Keratinocyte (primary cell): ENCODE results near the gene UBQLN1. TPM values are rescaled to one million over a fixed set of nuclear protein-coding genes. Genes with fewer than 3 reads are reported as not detected.

Experiments
- DNase-seq: peaks from one replicate; pipeline ENCODE4 v3.0.0-alpha.2; 2011; ENCODE audit warnings: low read depth, missing footprints, low spot score
- FAIRE-seq: peaks from 2 replicates; lab custom pipeline; 2011; peaks lifted over from hg19 to GRCh38; lab: Jason Lieb, UNC
- H2AFZ ChIP-seq: 2 replicates; pipeline ENCODE4 v1.6.0; 2012; ENCODE audit warnings: low read length, control low read depth, inconsistent platforms; ENCODE audit not compliant: control insufficient read depth
- H3K27ac ChIP-seq: 2 replicates; pipeline ENCODE4 v1.5.1; 2011; ENCODE audit warnings: low read length; ENCODE audit not compliant: control insufficient read depth, insufficient read depth
- H3K27me3 ChIP-seq: 3 replicates; pipeline ENCODE4 v1.6.0; 2011; ENCODE audit warnings: low read length; ENCODE audit not compliant: control insufficient read depth, insufficient read depth; ENCODE audit errors: extremely low read depth
- H3K36me3 ChIP-seq, 2 experiments: 2 replicates in 1 of 2; 3 replicates in 1 of 2; pipeline ENCODE4 v1.5.1; 2011; ENCODE audit warnings: low read length in 2 of 2, mild to moderate bottlenecking in 1 of 2; ENCODE audit not compliant: control insufficient read depth in 2 of 2, insufficient read depth in 2 of 2; ENCODE audit errors: extremely low read depth in 1 of 2
- H3K4me1 ChIP-seq: 3 replicates; pipeline ENCODE4 v1.5.1; 2011; ENCODE audit warnings: low read length; ENCODE audit not compliant: control insufficient read depth, insufficient read depth; ENCODE audit errors: extremely low read depth
- H3K4me2 ChIP-seq: 3 replicates; pipeline ENCODE4 v1.6.0; 2011; ENCODE audit warnings: low read depth, low read length; ENCODE audit not compliant: control insufficient read depth, insufficient read depth; ENCODE audit errors: extremely low read depth
- H3K4me3 ChIP-seq, 3 experiments: fragments of 200-600 bp in 1 of 3; sonication (generic) in 1 of 3; 2 replicates in 2 of 3; 3 replicates in 1 of 3; pipeline ENCODE4 v1.5.1; 2011 to 2016; ENCODE audit warnings: low read length in 3 of 3, mild to moderate bottlenecking in 3 of 3, control low read depth in 2 of 3, inconsistent platforms in 1 of 3, low read depth in 1 of 3, mixed read lengths in 1 of 3, mixed run types in 1 of 3, moderate library complexity in 1 of 3; ENCODE audit not compliant: control insufficient read depth in 2 of 3, insufficient read depth in 2 of 3; ENCODE audit errors: extremely low read depth in 1 of 3
- H3K79me2 ChIP-seq: 2 replicates; pipeline ENCODE4 v1.6.0; 2012; ENCODE audit warnings: low read length; ENCODE audit not compliant: control insufficient read depth, insufficient read depth
- H3K9ac ChIP-seq: 3 replicates; pipeline ENCODE4 v1.6.0; 2011; ENCODE audit warnings: low read length; ENCODE audit not compliant: control insufficient read depth, insufficient read depth; ENCODE audit errors: extremely low read depth
- H3K9me1 ChIP-seq: 3 replicates; pipeline ENCODE4 v1.6.0; 2011; ENCODE audit warnings: low read length; ENCODE audit not compliant: control insufficient read depth, insufficient read depth; ENCODE audit errors: extremely low read depth
- H3K9me3 ChIP-seq: 2 replicates; pipeline ENCODE4 v1.5.1; 2012; ENCODE audit warnings: low read depth, low read length; ENCODE audit not compliant: control insufficient read depth
- H4K20me1 ChIP-seq: 3 replicates; pipeline ENCODE4 v1.6.0; 2011; ENCODE audit warnings: low read length; ENCODE audit not compliant: control insufficient read depth, insufficient read depth; ENCODE audit errors: extremely low read depth
- EZH2 ChIP-seq: IDR thresholded peaks from one replicate; pipeline ENCODE4 v1.6.1; 2012; ENCODE audit warnings: inconsistent platforms, mild to moderate bottlenecking, low read length, moderate library complexity
- dilution Hi-C: fragments of 300-500 bp; cut with MboI; formaldehyde crosslinking; loops from one replicate; pipeline ENCODE4 v1.7.0; 2020; ENCODE audit warnings: low sequenced_read_pairs; ENCODE audit not compliant: extremely low pct_ligation_motif_present
- polyA plus RNA-seq, 5 experiments: library from polyadenylated mRNA; depleted of rRNA in 3 of 5; stranded (reverse) in 3 of 5; stranded (forward) in 1 of 5; unstranded in 1 of 5; fragments of >200 nt; gene quantifications; 1 replicate in 1 of 5; 2 replicates in 3 of 5; 3 replicates in 1 of 5; pipeline versions ENCODE4 v1.2.1 to v1.2.3, GENCODE V29; 2011 to 2012; ENCODE audit warnings: missing spikeins in 2 of 5, low read depth in 1 of 5, low replicate concordance in 1 of 5
- TF ChIP-seq, protein P1 (sequence below), 3 experiments: IDR thresholded peaks in 1 of 3; conservative IDR thresholded peaks in 1 of 3; optimal IDR thresholded peaks in 1 of 3; 2 replicates in 2 of 3; 3 replicates in 1 of 3; pipeline versions ENCODE3 to v1.5.1; 2011; ENCODE audit warnings: low read length in 3 of 3, mild to moderate bottlenecking in 3 of 3, moderate library complexity in 2 of 3, control low read depth in 1 of 3, inconsistent platforms in 1 of 3; ENCODE audit not compliant: insufficient read depth in 2 of 3; ENCODE audit errors: extremely low read depth in 1 of 3

Gene UBQLN1
- polyA plus RNA-seq, 1 donor (not counting 4 experiments of a cell fraction or from before 2014, with no cell fraction given): 145 TPM

DNA sequence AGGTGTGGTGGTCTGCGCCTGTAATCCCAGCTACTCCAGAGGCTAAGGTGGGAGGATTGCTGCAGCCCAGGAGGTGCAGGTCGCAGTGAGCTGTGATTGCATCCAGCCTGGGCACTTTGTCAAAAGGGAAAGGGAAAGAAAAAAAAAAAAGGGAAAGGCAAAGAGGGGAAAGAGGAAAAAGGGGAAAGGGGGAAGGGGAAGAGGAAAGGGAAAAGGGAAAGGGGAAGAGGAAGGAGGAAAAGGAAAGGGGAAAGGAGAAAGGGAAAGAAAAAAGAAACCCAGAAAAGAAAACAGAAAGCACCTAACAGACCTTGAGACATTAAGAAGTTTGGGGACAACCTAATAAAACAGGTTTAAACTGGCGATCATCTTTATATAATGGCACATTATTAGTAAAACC is 44.8 kb downstream of the UBQLN1 start:
- Histone ChIP-seq H3K9me1 (no peaks in the 10 kb centered on the region), H3K27ac (no peak overlapping the region), H3K79me2 (peaks cover 10% of the 10 kb centered on the region), H4K20me1 (no peaks in the 10 kb centered on the region), H3K4me2 (no peak overlapping the region), H3K9me3 (no peaks in the 10 kb centered on the region), H3K4me1 (no peaks in the 10 kb centered on the region), H3K9ac (no peak overlapping the region), H2AFZ (no peak overlapping the region), H3K4me3 (no peak overlapping the region), H3K36me3 (peaks cover 22% of the 10 kb centered on the region in 2 experiments), H3K27me3 (no peaks in the 10 kb centered on the region)
- dilution Hi-C loops: no loop called here
- FAIRE-seq (no peak), DNase-seq (no peak)
- no peak for TF ChIP-seq EZH2
- TF ChIP-seq, protein P1, sequence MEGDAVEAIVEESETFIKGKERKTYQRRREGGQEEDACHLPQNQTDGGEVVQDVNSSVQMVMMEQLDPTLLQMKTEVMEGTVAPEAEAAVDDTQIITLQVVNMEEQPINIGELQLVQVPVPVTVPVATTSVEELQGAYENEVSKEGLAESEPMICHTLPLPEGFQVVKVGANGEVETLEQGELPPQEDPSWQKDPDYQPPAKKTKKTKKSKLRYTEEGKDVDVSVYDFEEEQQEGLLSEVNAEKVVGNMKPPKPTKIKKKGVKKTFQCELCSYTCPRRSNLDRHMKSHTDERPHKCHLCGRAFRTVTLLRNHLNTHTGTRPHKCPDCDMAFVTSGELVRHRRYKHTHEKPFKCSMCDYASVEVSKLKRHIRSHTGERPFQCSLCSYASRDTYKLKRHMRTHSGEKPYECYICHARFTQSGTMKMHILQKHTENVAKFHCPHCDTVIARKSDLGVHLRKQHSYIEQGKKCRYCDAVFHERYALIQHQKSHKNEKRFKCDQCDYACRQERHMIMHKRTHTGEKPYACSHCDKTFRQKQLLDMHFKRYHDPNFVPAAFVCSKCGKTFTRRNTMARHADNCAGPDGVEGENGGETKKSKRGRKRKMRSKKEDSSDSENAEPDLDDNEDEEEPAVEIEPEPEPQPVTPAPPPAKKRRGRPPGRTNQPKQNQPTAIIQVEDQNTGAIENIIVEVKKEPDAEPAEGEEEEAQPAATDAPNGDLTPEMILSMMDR (optimal IDR thresholded peaks at IDR 0.05 in 1 of 3, IDR thresholded peaks at IDR 0.05 in 1 of 3, conservative IDR thresholded peaks at IDR 0.05 in 1 of 3; ENCODE audit: extremely low read depth in 1 of 3, insufficient read depth in 2 of 3, low read length in 3 of 3): no peak

- peaks cover 22 to 27% of the 10 kb centered on the region in 2 experiments for H3K36me3 ChIP-seq
Measured at GRCh38 chr9:83656952-83657351, 50.8 kb downstream of the UBQLN1 start.

More at GRCh38 chr9:83656952-83657351, 50.8 kb downstream of the UBQLN1 start:
- Histone ChIP-seq H3K4me2 (no peak overlapping the region), H4K20me1 (no peaks in the 10 kb centered on the region), H3K4me3 (no peak overlapping the region), H3K27ac (no peak overlapping the region), H3K79me2 (no peaks in the 10 kb centered on the region), H3K9me1 (no peaks in the 10 kb centered on the region), H3K27me3 (no peaks in the 10 kb centered on the region), H3K9ac (no peak overlapping the region), H2AFZ (no peak overlapping the region), H3K4me1 (no peaks in the 10 kb centered on the region), H3K9me3 (no peaks in the 10 kb centered on the region)
- dilution Hi-C loops: no loop called here
- FAIRE-seq: no peak
- DNase-seq: no peak
- TF ChIP-seq, protein P1 (optimal IDR thresholded peaks at IDR 0.05 in 1 of 3, IDR thresholded peaks at IDR 0.05 in 1 of 3, conservative IDR thresholded peaks at IDR 0.05 in 1 of 3; ENCODE audit: extremely low read depth in 1 of 3, insufficient read depth in 2 of 3, low read length in 3 of 3): no peak
- no peak for TF ChIP-seq EZH2
